Panc1 (cell line): ENCODE data around the gene WDR88. TPM values are rescaled to one million over a fixed set of nuclear protein-coding genes. Genes with fewer than 3 reads are reported as not detected.

Experiments used
- ATAC-seq: fragments of 200-7000 bp; cut with Tn5 transposase; 2 replicates; pipeline ENCODE4 v1.9.1; 2020; ENCODE audit warnings: mild to moderate bottlenecking, moderate library complexity
- BruUV-seq: library from RNA; stranded (reverse); fragments of 400-500 nt; replicated peaks from 2 replicates; lab custom pipeline; 2021; lab: Mats Ljungman, UMichigan
- CTCF ChIA-PET: fragments of 300-600 bp; sonication (Branson Sonifier 250); formaldehyde crosslinking; loops from one replicate; lab custom pipeline; 2022; ENCODE audit warnings: antibody characterized with exemption; lab: Charles Lee
- POLR2A ChIA-PET: fragments of 300-600 bp; sonication (Branson Sonifier 250); formaldehyde crosslinking; loops from one replicate; lab custom pipeline; 2022; ENCODE audit warnings: antibody characterized with exemption; lab: Charles Lee
- DNase-seq: peaks from one replicate; pipeline ENCODE4 v3.0.0-alpha.2; 2010; ENCODE audit warnings: low read depth, low spot score
- H3K27ac ChIP-seq: 2 replicates; pipeline ENCODE4 v1.5.1; 2011; ENCODE audit warnings: mild to moderate bottlenecking, low read length, inconsistent platforms
- H3K27me3 ChIP-seq: fragments of 200-500 bp; sonication (Bioruptor generic); 2 replicates; pipeline ENCODE4 v1.6.0; 2014; ENCODE audit warnings: low read length, inconsistent platforms; ENCODE audit not compliant: control insufficient read depth, insufficient read depth
- H3K36me3 ChIP-seq: fragments of 200-500 bp; sonication (Bioruptor generic); 2 replicates; pipeline ENCODE4 v1.5.1; 2014; ENCODE audit warnings: inconsistent platforms, mild to moderate bottlenecking, low read length, moderate library complexity; ENCODE audit not compliant: control insufficient read depth, insufficient read depth
- H3K4me1 ChIP-seq: 2 replicates; pipeline ENCODE4 v1.5.1; 2011; ENCODE audit warnings: inconsistent platforms, mild to moderate bottlenecking, low read length, moderate library complexity; ENCODE audit not compliant: control insufficient read depth, insufficient read depth
- H3K4me3 ChIP-seq, 2 experiments: 2 replicates each; pipeline ENCODE4 v1.5.1; 2011 to 2012; ENCODE audit warnings: low read depth in 2 of 2, low read length in 2 of 2, mild to moderate bottlenecking in 2 of 2, inconsistent platforms in 1 of 2, moderate library complexity in 1 of 2
- H3K9me3 ChIP-seq: fragments of 200-500 bp; sonication (Bioruptor generic); 2 replicates; pipeline ENCODE4 v1.5.1; 2014; ENCODE audit warnings: low read depth, mild to moderate bottlenecking, inconsistent platforms, low read length, moderate library complexity; ENCODE audit not compliant: control insufficient read depth, insufficient read depth
- CTCF ChIP-seq: fragments of 450-650 bp; IDR thresholded peaks from 2 replicates; pipeline ENCODE4 v1.5.1; 2017; ENCODE audit warnings: mild to moderate bottlenecking
- POLR2AphosphoS5 ChIP-seq: IDR thresholded peaks from 2 replicates; pipeline ENCODE4 v1.6.1; 2012; ENCODE audit warnings: mild to moderate bottlenecking, low read depth, low read length, moderate library complexity
- REST ChIP-seq, 2 experiments: IDR thresholded peaks; 2 replicates each; pipeline ENCODE4 v1.6.1; 2011 to 2012; ENCODE audit warnings: low read depth in 2 of 2, control low read depth in 1 of 2, low read length in 1 of 2, mild to moderate bottlenecking in 1 of 2, moderate library complexity in 1 of 2; ENCODE audit not compliant: insufficient read depth in 1 of 2
- SIN3A ChIP-seq: IDR thresholded peaks from 2 replicates; pipeline ENCODE4 v1.6.1; 2012; ENCODE audit warnings: low read depth, mild to moderate bottlenecking, low read length, moderate library complexity, borderline replicate concordance; ENCODE audit not compliant: insufficient read depth
- TCF7L2 ChIP-seq: IDR thresholded peaks from 2 replicates; pipeline ENCODE4 v1.6.1; 2011; ENCODE audit warnings: mild to moderate bottlenecking, low read depth, low read length, inconsistent platforms
- in situ Hi-C: cut with HindIII; loops from 2 replicates; pipeline ENCODE4 v1.10.0; 2016; ENCODE audit warnings: low sequenced_read_pairs, low pct_unique_long_range_greater_than_20kb
- intact Hi-C: fragments of 100-400 bp; cut with micrococcal nuclease; formaldehyde crosslinking; loops from one replicate; pipeline ENCODE4 v1.10.0; 2022; ENCODE audit not compliant: unreplicated experiment
- total RNA-seq: library from RNA; stranded (reverse); gene quantifications from one replicate; pipeline ENCODE4 v1.2.1, GENCODE V29; 2021; ENCODE audit not compliant: unreplicated experiment

The WDR88 gene
- total RNA-seq, 1 experiment from 2014 or later, result 0.31 TPM

- intact Hi-C loops, result loop anchor here (10.0 kb wide), 1 partner anchor 56 kb away; no protein-coding TSS in a partner anchor
- TF ChIP-seq REST (IDR thresholded peaks at IDR 0.05; ENCODE audit: insufficient read depth in 1 of 2, low read depth in 2 of 2, low read length in 1 of 2), result no peak
- TF ChIP-seq CTCF, result no peak
- no peak for TF ChIP-seq SIN3A
- TF ChIP-seq POLR2AphosphoS5, result no peak
- TF ChIP-seq TCF7L2, result peak; percentile 57
- H3K27me3 ChIP-seq, result no peaks in the 10 kb centered on the region
- in situ Hi-C loops, result no loop called here
- H3K4me3 ChIP-seq, result no peak overlapping the region
- ChIA-PET POLR2A (interaction anchor here (0.6 to 0.7 kb wide), 3 partner anchors 51 to 737 kb away, joined by 3 to 4 read pairs (median 4); no protein-coding TSS in a partner anchor), CTCF (interaction anchor here (0.6 kb wide), 1 partner anchor 23 kb away, joined by 4 read pairs; no protein-coding TSS in a partner anchor)
- DNase-seq (peak; percentile 78), ATAC-seq (peak; percentile 93)
- H3K27ac ChIP-seq, result peak overlapping the region; percentile 87
- H3K4me1 ChIP-seq, result peaks cover 18% of the 10 kb centered on the region
- H3K36me3 ChIP-seq, result peaks cover 31% of the 10 kb centered on the region
- H3K9me3 ChIP-seq, result no peaks in the 10 kb centered on the region
- no TSS peak for BruUV-seq
These were observed 21.6 kb upstream of the WDR88 start for GRCh38 chr19:33110137-33110910.

- intact Hi-C loops, result loop anchor here (10.0 kb wide), 1 partner anchor 57 kb away; no protein-coding TSS in a partner anchor
- peaks cover 18% of the 10 kb centered on the region for H3K4me1 ChIP-seq
- POLR2A ChIA-PET, result no interaction called here
- no peaks in the 10 kb centered on the region for H3K9me3 ChIP-seq
- no peaks in the 10 kb centered on the region for H3K27me3 ChIP-seq
- ATAC-seq, result no peak
- no TSS peak for BruUV-seq
- no peak for DNase-seq
- H3K27ac ChIP-seq, result peak overlapping the region; percentile 52
- in situ Hi-C loops, result no loop called here
- H3K36me3 ChIP-seq, result peaks cover 36% of the 10 kb centered on the region
- TF ChIP-seq TCF7L2, result no peak
- TF ChIP-seq SIN3A, result no peak
- TF ChIP-seq REST (IDR thresholded peaks at IDR 0.05; ENCODE audit: insufficient read depth in 1 of 2, low read depth in 2 of 2, low read length in 1 of 2), result no peak
- TF ChIP-seq CTCF, result no peak
- no peak for TF ChIP-seq POLR2AphosphoS5
- CTCF ChIA-PET, result no interaction called here
- no peak overlapping the region for H3K4me3 ChIP-seq
These were observed 20.3 kb upstream of the WDR88 start for GRCh38 chr19:33111587-33111986.
